Activated T-helper 17 cell treated with anti-CD3 and anti-CD28 coated beads, Interleukin-2, amount 50 U/mL, for 72 hours (primary cell): ENCODE data around the gene MAGEA3. TPM values are rescaled to one million over a fixed set of nuclear protein-coding genes. Genes with fewer than 3 reads are reported as not detected.
"Not testable (repeated sequence)": the region's sequence is repeated elsewhere in the genome, so short reads cannot be mapped to it uniquely, and the experiment has no call there.

Experiments used
- ATAC-seq: fragments of 150-1000 bp; cut with Tn5 transposase; replicated peaks from 2 replicates; pipeline ENCODE4 v1.10.0; 2021; ENCODE audit warnings: mild to moderate bottlenecking, moderate library complexity
- H3K27ac Mint-ChIP-seq: one replicate; pipeline ENCODE4 v1.8.0; 2022; ENCODE audit warnings: mixed read lengths
- H3K27me3 Mint-ChIP-seq: one replicate; pipeline ENCODE4 v1.8.0; 2022; ENCODE audit warnings: mixed read lengths
- H3K36me3 Mint-ChIP-seq: one replicate; pipeline ENCODE4 v1.8.0; 2022; ENCODE audit warnings: low read depth, mild to moderate bottlenecking, mixed read lengths
- H3K4me1 Mint-ChIP-seq: one replicate; pipeline ENCODE4 v1.8.0; 2022; ENCODE audit warnings: mixed read lengths
- H3K4me3 Mint-ChIP-seq: one replicate; pipeline ENCODE4 v1.8.0; 2022; ENCODE audit warnings: mild to moderate bottlenecking, mixed read lengths
- H3K9me3 Mint-ChIP-seq: one replicate; pipeline ENCODE4 v1.8.0; 2022; ENCODE audit warnings: mixed read lengths
- total RNA-seq, 2 donors: library from RNA; stranded (reverse); gene quantifications; one replicate each; pipeline ENCODE4 v1.2.3, GENCODE V29; 2022

Gene MAGEA3, protein sequence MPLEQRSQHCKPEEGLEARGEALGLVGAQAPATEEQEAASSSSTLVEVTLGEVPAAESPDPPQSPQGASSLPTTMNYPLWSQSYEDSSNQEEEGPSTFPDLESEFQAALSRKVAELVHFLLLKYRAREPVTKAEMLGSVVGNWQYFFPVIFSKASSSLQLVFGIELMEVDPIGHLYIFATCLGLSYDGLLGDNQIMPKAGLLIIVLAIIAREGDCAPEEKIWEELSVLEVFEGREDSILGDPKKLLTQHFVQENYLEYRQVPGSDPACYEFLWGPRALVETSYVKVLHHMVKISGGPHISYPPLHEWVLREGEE
- total RNA-seq = not detected

DNA sequence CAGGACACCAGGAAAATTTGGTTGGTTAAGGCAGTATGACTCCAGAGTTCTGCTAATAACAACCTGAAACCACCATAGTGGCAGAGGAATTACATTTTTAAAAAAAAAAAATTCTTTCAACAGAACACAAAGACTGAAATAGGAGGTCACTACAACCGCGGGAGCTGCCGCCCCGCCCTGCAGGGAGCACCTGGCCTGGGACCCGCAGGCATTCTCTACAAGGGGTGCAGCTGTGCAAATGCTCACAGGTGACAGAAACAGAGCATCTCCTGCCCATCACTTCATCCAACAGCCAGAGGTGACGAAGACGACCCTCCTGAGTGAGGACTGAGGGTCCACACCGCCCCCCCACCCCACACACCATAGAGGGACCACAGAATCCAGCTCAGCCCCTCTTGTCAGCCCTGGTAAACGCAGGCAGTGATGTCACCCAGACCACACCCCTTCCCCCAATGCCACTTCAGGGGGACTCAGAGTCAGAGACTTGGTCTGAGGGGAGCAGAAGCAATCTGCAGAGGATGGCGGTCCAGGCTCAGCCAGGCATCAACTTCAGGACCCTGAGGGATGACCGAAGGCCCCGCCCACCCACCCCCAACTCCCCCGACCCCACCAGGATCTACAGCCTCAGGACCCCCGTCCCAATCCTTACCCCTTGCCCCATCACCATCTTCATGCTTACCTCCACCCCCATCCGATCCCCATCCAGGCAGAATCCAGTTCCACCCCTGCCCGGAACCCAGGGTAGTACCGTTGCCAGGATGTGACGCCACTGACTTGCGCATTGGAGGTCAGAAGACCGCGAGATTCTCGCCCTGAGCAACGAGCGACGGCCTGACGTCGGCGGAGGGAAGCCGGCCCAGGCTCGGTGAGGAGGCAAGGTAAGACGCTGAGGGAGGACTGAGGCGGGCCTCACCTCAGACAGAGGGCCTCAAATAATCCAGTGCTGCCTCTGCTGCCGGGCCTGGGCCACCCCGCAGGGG lies at the start of gene MAGEA3:
Gene MAGEA3 (plus strand): TSS at position 843 of the 980 bp plus-strand sequence. CDS start 2,039 bp downstream, outside the sequence.
- not testable (repeated sequence) for ATAC-seq, H3K27ac Mint-ChIP-seq, H3K9me3 Mint-ChIP-seq, H3K27me3 Mint-ChIP-seq, H3K36me3 Mint-ChIP-seq, H3K4me3 Mint-ChIP-seq, H3K4me1 Mint-ChIP-seq

DNA sequence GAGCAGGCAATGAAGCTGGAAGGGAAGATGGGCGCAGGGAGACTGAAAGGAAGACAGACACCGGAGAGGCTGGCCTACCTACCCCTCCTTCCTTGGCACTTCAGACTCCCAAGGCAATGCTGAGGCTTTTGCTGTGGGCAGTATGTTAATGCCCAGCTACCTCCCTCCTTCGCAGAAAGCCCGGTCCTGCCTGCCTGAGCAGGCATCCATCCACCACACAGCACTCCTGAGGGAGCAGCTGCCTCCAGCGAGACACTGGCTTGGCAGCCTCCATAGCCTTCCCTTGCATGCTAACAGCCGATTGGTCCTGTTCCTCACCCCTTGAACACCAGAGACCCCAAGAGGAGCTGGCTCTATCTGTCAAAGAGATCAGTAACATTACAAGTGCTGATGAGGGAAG lies 46.5 kb upstream of the MAGEA3 start:
- no peak for ATAC-seq
- H3K27me3 Mint-ChIP-seq = peaks cover 11% of the 10 kb centered on the region
- no peak overlapping the region for H3K27ac Mint-ChIP-seq
- H3K9me3 Mint-ChIP-seq = no peaks in the 10 kb centered on the region
- H3K4me1 Mint-ChIP-seq = no peaks in the 10 kb centered on the region
- no peaks in the 10 kb centered on the region for H3K36me3 Mint-ChIP-seq
- H3K4me3 Mint-ChIP-seq = no peak overlapping the region

- no peaks in the 10 kb centered on the region for H3K9me3 Mint-ChIP-seq
- no peaks in the 10 kb centered on the region for H3K36me3 Mint-ChIP-seq
- no peak for ATAC-seq
- H3K27me3 Mint-ChIP-seq = peaks cover 11% of the 10 kb centered on the region
- no peak overlapping the region for H3K4me3 Mint-ChIP-seq
- no peaks in the 10 kb centered on the region for H3K4me1 Mint-ChIP-seq
- H3K27ac Mint-ChIP-seq = no peak overlapping the region
Observed at GRCh38 chrX:152652467-152652866, 46.1 kb upstream of the MAGEA3 start.

GRCh38 chrX:152656087-152656486 lies 42.5 kb upstream of the MAGEA3 start:
- H3K9me3 Mint-ChIP-seq = no peaks in the 10 kb centered on the region
- no peak for ATAC-seq
- H3K4me3 Mint-ChIP-seq = no peak overlapping the region
- no peaks in the 10 kb centered on the region for H3K36me3 Mint-ChIP-seq
- peaks cover 3% of the 10 kb centered on the region for H3K27me3 Mint-ChIP-seq
- H3K27ac Mint-ChIP-seq = no peak overlapping the region
- H3K4me1 Mint-ChIP-seq = no peaks in the 10 kb centered on the region

DNA sequence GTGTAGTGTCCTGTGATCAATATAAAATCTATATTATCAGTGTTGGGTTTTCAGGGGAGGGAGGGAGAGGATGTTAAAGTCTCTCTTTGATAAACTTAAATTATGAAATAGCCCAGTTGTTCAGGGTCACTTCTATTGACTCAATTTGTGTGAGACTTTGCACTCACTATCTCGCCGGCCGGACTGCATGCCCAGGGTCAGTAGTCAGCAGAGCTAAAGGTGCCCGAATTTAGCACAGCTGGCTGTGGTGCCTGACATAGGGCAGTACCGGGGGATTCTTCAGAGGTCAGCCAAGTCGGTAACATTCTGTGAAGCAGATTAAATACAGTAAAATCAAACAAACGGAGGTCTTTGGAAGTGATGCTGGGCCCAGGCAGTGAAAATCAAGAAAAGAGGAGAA lies 41.7 kb upstream of the MAGEA3 start:
- no peak for ATAC-seq
- H3K36me3 Mint-ChIP-seq = no peaks in the 10 kb centered on the region
- H3K9me3 Mint-ChIP-seq = no peaks in the 10 kb centered on the region

DNA sequence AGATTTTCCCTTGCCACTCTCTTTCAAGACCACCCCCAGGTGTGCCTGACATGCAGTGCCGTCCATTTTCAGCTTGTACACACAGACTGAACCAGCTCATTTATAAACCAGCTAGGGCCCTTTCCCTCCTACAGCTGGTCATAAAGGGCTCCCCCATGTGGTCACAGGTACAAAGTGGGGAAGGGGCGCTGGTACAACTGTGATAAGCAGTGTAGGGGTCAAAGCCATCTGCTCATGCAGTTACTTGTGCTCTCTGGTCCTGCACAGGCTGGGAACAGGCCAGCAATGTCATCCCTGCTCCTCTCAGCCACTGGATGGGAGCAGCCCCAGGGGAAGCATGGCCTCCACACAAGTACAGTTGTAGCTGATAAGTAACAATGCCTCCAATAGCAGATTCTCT lies 40.3 kb upstream of the MAGEA3 start:
- Mint-ChIP-seq H3K4me3 (no peak overlapping the region), H3K4me1 (no peaks in the 10 kb centered on the region), H3K9me3 (no peaks in the 10 kb centered on the region), H3K27ac (no peak overlapping the region), H3K36me3 (no peaks in the 10 kb centered on the region), H3K27me3 (peaks cover 3% of the 10 kb centered on the region)
- ATAC-seq = no peak

More for the DNA sequence above, 41.7 kb upstream of the MAGEA3 start:
- Mint-ChIP-seq H3K4me1 (no peaks in the 10 kb centered on the region), H3K27me3 (peaks cover 3% of the 10 kb centered on the region), H3K4me3 (no peak overlapping the region), H3K27ac (no peak overlapping the region)

GRCh38 chrX:152663086-152663485 lies 35.5 kb upstream of the MAGEA3 start:
- Mint-ChIP-seq H3K9me3 (peaks cover 4% of the 10 kb centered on the region), H3K27ac (no peak overlapping the region), H3K4me3 (no peak overlapping the region), H3K36me3 (no peaks in the 10 kb centered on the region), H3K27me3 (peaks cover 4% of the 10 kb centered on the region), H3K4me1 (no peaks in the 10 kb centered on the region)
- ATAC-seq = no peak

GRCh38 chrX:152674135-152674534 lies 24.5 kb upstream of the MAGEA3 start:
- no peak for ATAC-seq
- Mint-ChIP-seq H3K4me1 (no peaks in the 10 kb centered on the region), H3K4me3 (no peak overlapping the region), H3K9me3 (no peaks in the 10 kb centered on the region), H3K36me3 (no peaks in the 10 kb centered on the region), H3K27ac (no peak overlapping the region), H3K27me3 (peaks cover 6% of the 10 kb centered on the region)

DNA sequence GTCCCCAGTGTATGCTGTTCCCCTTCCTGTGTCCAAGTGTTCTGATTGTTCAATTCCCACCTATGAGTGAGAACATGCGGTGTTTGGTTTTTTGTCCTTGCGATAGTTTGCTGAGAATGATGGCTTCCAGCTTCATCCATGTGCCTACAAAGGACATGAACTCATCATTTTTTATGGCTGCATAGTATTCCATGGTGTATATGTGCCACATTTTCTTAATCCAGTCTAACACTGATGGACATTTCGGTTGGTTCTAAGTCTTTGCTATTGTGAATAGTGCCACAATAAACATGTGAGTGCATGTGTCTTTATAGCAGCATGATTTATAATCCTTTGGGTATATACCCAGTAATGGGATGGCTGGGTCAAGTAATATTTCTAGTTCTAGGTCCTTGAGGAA lies 23.9 kb upstream of the MAGEA3 start:
- H3K4me1 Mint-ChIP-seq, H3K27me3 Mint-ChIP-seq: not testable (repeated sequence)

GRCh38 chrX:152681012-152681411 lies 17.6 kb upstream of the MAGEA3 start:
- ATAC-seq = peak; percentile 52

More for the DNA sequence above, 23.9 kb upstream of the MAGEA3 start:
- ATAC-seq, H3K27ac Mint-ChIP-seq, H3K9me3 Mint-ChIP-seq, H3K36me3 Mint-ChIP-seq, H3K4me3 Mint-ChIP-seq: not testable (repeated sequence)

DNA sequence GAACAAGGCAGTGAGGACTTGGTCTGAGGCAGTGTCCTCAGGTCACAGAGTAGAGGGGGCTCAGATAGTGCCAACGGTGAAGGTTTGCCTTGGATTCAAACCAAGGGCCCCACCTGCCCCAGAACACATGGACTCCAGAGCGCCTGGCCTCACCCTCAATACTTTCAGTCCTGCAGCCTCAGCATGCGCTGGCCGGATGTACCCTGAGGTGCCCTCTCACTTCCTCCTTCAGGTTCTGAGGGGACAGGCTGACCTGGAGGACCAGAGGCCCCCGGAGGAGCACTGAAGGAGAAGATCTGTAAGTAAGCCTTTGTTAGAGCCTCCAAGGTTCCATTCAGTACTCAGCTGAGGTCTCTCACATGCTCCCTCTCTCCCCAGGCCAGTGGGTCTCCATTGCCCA lies 1.8 kb downstream of the MAGEA3 start:
- not testable (repeated sequence) for H3K27me3 Mint-ChIP-seq, ATAC-seq, H3K4me1 Mint-ChIP-seq, H3K9me3 Mint-ChIP-seq, H3K4me3 Mint-ChIP-seq, H3K36me3 Mint-ChIP-seq, H3K27ac Mint-ChIP-seq

More at GRCh38 chrX:152681012-152681411, 17.6 kb upstream of the MAGEA3 start:
- not testable (repeated sequence) for H3K4me1 Mint-ChIP-seq, H3K27me3 Mint-ChIP-seq, H3K27ac Mint-ChIP-seq, H3K9me3 Mint-ChIP-seq, H3K36me3 Mint-ChIP-seq, H3K4me3 Mint-ChIP-seq

- ATAC-seq, H3K4me1 Mint-ChIP-seq, H3K9me3 Mint-ChIP-seq, H3K27ac Mint-ChIP-seq, H3K27me3 Mint-ChIP-seq, H3K36me3 Mint-ChIP-seq, H3K4me3 Mint-ChIP-seq: not testable (repeated sequence)
Observed at GRCh38 chrX:152706500-152706899, 7.9 kb downstream of the MAGEA3 start.

- H3K4me3 Mint-ChIP-seq, H3K27ac Mint-ChIP-seq, H3K4me1 Mint-ChIP-seq, H3K9me3 Mint-ChIP-seq, H3K27me3 Mint-ChIP-seq, ATAC-seq, H3K36me3 Mint-ChIP-seq: not testable (repeated sequence)
Observed at GRCh38 chrX:152709173-152709572, 10.6 kb downstream of the MAGEA3 start, which contains the start of gene CSAG2. Gene CSAG2, minus strand, starts transcription at chrX:152709273. Its CDS starts 161 bp downstream, at chrX:152709112.

DNA sequence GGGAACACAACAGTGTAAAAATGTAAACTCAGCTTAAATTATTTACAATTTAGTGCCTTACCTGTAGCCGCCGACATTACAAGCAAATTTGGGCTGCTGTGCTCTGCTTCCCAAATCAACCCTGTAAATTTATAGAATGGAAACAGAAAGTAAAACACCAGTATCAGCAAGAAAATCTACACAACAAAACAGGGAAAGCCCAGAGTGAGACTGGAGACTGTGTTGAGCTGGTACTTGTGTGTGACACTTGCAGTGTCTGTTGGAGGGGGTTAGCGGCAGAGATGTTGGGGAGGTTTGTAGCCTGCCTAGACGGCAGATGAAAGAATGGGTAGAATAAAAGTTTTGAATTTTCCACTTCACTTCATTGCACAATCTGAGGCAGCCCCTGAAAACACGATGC lies 14.6 kb downstream of the MAGEA3 start:
- ATAC-seq, H3K27me3 Mint-ChIP-seq, H3K27ac Mint-ChIP-seq, H3K4me1 Mint-ChIP-seq, H3K9me3 Mint-ChIP-seq, H3K36me3 Mint-ChIP-seq, H3K4me3 Mint-ChIP-seq: not testable (repeated sequence)
